Nephron (organoid): ENCODE data around the gene ROBO1.

ENCODE experiments used
- H3K27ac Mint-ChIP-seq, 3 experiments: 2 replicates each; pipeline ENCODE4 v1.8.0; 2020; ENCODE audit warnings: mixed read lengths in 3 of 3, mild to moderate bottlenecking in 2 of 3, moderate library complexity in 1 of 3
- H3K27me3 Mint-ChIP-seq: 2 replicates; pipeline ENCODE4 v1.8.0; 2021; ENCODE audit warnings: low read depth, mild to moderate bottlenecking, moderate library complexity, mixed read lengths
- H3K36me3 Mint-ChIP-seq: 2 replicates; pipeline ENCODE4 v1.8.0; 2020; ENCODE audit warnings: low read depth, mixed read lengths
- H3K4me1 Mint-ChIP-seq: 2 replicates; pipeline ENCODE4 v1.8.0; 2020; ENCODE audit warnings: mixed read lengths
- H3K4me3 Mint-ChIP-seq, 3 experiments: 2 replicates each; pipeline ENCODE4 v1.8.0; 2020; ENCODE audit warnings: mild to moderate bottlenecking in 3 of 3, mixed read lengths in 3 of 3, moderate library complexity in 2 of 3
- H3K9me3 Mint-ChIP-seq: 2 replicates; pipeline ENCODE4 v1.8.0; 2020; ENCODE audit warnings: mixed read lengths
- CTCF ChIP-seq, 3 experiments: fragments of 200-600 bp; sonication (generic); IDR thresholded peaks; one replicate each; pipeline ENCODE4 v1.5.0; 2021; ENCODE audit warnings: antibody characterized with exemption in 3 of 3; ENCODE audit not compliant: unreplicated experiment in 3 of 3

The ROBO1 gene

GRCh38 chr3:78847203-78847602 is 920.6 kb downstream of the ROBO1 start:
- Mint-ChIP-seq H3K27ac (peak overlapping the region; percentile 30 to 78 (median 52)), H3K9me3 (no peaks in the 10 kb centered on the region), H3K36me3 (no peaks in the 10 kb centered on the region), H3K4me3 (no peak overlapping the region), H3K27me3 (no peaks in the 10 kb centered on the region), H3K4me1 (peaks cover 31% of the 10 kb centered on the region)
- no peak for TF ChIP-seq CTCF (IDR thresholded peaks at IDR 0.05; ENCODE audit: unreplicated experiment in 3 of 3)

GRCh38 chr3:78846718-78847117 is 921.1 kb downstream of the ROBO1 start:
- Mint-ChIP-seq H3K27ac (peak overlapping the region; percentile 30 to 78 (median 52)), H3K9me3 (no peaks in the 10 kb centered on the region), H3K36me3 (no peaks in the 10 kb centered on the region), H3K4me1 (peaks cover 31% of the 10 kb centered on the region), H3K27me3 (no peaks in the 10 kb centered on the region), H3K4me3 (no peak overlapping the region)
- TF ChIP-seq CTCF (IDR thresholded peaks at IDR 0.05; ENCODE audit: unreplicated experiment in 3 of 3): no peak

GRCh38 chr3:78845605-78846004 is 922.2 kb downstream of the ROBO1 start:
- H3K36me3 Mint-ChIP-seq: no peaks in the 10 kb centered on the region
- H3K4me3 Mint-ChIP-seq: no peak overlapping the region
- no peaks in the 10 kb centered on the region for H3K9me3 Mint-ChIP-seq
- TF ChIP-seq CTCF (IDR thresholded peaks at IDR 0.05; ENCODE audit: unreplicated experiment in 3 of 3): no peak
- no peaks in the 10 kb centered on the region for H3K27me3 Mint-ChIP-seq
- peaks cover 31% of the 10 kb centered on the region for H3K4me1 Mint-ChIP-seq
- H3K27ac Mint-ChIP-seq: peak overlapping the region in 2 of 3 experiments; percentile 17 to 40

GRCh38 chr3:78844307-78844706 is 923.5 kb downstream of the ROBO1 start:
- H3K4me1 Mint-ChIP-seq: peaks cover 36% of the 10 kb centered on the region
- no peak for TF ChIP-seq CTCF (IDR thresholded peaks at IDR 0.05; ENCODE audit: unreplicated experiment in 3 of 3)
- H3K4me3 Mint-ChIP-seq: no peak overlapping the region
- H3K9me3 Mint-ChIP-seq: no peaks in the 10 kb centered on the region
- H3K27ac Mint-ChIP-seq: peak overlapping the region in 1 of 3 experiments; percentile 53
- H3K27me3 Mint-ChIP-seq: no peaks in the 10 kb centered on the region
- H3K36me3 Mint-ChIP-seq: no peaks in the 10 kb centered on the region

GRCh38 chr3:78839693-78840092 is 928.1 kb downstream of the ROBO1 start:
- Mint-ChIP-seq H3K36me3 (peaks cover 8% of the 10 kb centered on the region), H3K4me1 (peaks cover 5% of the 10 kb centered on the region), H3K27ac (peak overlapping the region in 1 of 3 experiments; percentile 1), H3K27me3 (no peaks in the 10 kb centered on the region), H3K9me3 (no peaks in the 10 kb centered on the region), H3K4me3 (no peak overlapping the region)
- TF ChIP-seq CTCF (IDR thresholded peaks at IDR 0.05; ENCODE audit: unreplicated experiment in 3 of 3): no peak

GRCh38 chr3:78838362-78838761 is 929.4 kb downstream of the ROBO1 start:
- Mint-ChIP-seq H3K36me3 (peaks cover 8% of the 10 kb centered on the region), H3K4me3 (no peak overlapping the region), H3K4me1 (peaks cover 5% of the 10 kb centered on the region), H3K9me3 (no peaks in the 10 kb centered on the region), H3K27me3 (no peaks in the 10 kb centered on the region), H3K27ac (no peak overlapping the region)
- no peak for TF ChIP-seq CTCF (IDR thresholded peaks at IDR 0.05; ENCODE audit: unreplicated experiment in 3 of 3)
